Stimulated activated CD8-positive, alpha-beta memory T cell treated with anti-CD3 and anti-CD28 coated beads, Interleukin-4, amount 100 ng/mL, for 48 hours (primary cell): ENCODE data around the gene CDK16.
A peak's percentile ranks its signal among the peaks of the same experiment; 100 is the strongest.

Experiments used
- DNase-seq: peaks from one replicate; pipeline ENCODE4 v3.0.0-alpha.2; 2020

Gene CDK16

DNA sequence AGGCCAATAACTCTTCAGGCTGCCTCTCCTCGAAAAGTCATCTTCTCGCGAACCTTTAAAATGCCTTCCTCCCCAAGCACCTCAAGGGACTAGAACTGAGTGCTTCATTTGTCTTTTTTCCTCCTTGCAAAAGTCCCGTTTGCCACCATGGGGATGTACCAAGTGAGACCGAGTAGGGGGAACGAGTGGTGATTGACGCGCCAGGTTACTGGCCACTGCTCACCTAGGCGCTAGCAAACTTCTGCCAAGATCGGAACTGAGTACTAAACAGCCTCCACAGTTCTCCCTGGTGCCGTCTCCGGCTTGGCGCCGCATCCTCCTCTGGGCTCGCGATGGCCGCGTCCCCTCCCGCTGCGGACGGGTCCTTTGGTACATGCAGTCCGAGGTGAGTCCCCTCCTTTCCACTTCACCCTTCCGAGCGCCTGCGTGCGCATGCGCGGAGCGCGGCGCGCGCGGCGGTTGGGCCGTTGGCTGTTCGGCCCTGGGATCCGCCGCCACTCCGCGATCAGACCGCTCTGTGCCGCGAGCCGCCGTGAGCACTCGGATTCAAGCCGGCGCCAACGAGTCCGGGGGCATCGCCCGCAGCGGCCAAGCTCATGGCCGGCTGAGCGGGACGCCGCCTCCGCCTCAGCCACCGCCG is at the start of gene CDK16:
Gene CDK16, plus strand, starts transcription at position 402 of the 640 bp plus-strand sequence. CDS start 4,877 bp downstream, outside the sequence.
- DNase-seq: peak; percentile 71

DNA sequence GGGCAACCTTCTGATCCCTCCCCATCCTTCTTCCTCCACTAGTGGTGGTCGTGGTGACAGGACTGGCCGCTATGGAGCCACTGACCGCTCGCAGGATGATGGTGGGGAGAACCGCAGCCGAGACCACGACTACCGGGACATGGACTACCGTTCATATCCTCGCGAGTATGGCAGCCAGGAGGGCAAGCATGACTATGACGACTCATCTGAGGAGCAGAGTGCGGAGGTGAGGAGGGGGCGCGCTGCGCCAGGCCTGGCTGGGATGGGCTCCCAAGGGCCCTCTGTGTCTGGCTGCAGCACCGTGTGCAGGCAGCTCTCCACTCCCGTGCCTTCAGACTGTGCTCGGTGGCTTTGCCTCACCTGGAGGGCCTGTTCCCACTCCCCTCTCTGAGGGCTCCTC is 49.2 kb upstream of the CDK16 start:
- DNase-seq: no peak

DNA sequence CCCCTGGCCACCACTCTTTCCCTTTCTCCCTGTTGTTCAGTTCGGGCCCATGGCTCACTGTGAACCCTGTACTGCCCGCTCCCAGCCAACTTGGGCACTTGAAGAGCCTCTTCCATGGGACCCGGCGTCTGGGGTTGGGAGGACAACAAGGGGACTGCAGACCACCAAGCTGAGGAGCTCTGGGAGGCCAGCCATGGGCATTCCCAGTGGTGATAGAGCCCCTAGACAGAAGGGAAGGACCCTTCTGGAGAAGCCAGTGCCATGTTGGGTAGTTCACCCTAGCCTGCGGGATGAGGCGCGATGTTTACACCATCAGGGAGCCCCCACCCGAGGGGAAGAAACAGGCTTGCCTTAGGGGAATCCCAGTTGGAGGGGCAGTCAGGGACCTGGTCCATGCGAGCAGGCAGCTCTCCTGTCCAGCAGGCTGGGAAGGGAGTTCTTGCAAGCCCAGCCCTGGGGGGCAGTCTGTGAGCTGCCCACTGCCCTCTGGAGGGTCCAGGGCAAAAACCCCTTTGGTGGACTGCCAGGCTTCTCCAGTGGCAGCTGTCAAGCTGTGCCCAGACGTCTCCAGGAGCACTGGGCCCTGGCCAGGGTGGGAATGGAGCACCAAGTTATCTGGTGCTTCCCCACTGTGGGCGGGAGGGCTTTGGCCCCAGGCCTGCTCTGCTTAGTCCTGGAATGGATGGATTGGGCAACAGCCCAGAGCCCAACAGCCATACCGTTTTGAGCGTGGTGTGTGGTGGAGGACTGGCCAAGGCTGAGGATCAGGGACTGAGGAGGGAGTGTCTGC is 48.6 kb upstream of the CDK16 start:
- DNase-seq: no peak

DNA sequence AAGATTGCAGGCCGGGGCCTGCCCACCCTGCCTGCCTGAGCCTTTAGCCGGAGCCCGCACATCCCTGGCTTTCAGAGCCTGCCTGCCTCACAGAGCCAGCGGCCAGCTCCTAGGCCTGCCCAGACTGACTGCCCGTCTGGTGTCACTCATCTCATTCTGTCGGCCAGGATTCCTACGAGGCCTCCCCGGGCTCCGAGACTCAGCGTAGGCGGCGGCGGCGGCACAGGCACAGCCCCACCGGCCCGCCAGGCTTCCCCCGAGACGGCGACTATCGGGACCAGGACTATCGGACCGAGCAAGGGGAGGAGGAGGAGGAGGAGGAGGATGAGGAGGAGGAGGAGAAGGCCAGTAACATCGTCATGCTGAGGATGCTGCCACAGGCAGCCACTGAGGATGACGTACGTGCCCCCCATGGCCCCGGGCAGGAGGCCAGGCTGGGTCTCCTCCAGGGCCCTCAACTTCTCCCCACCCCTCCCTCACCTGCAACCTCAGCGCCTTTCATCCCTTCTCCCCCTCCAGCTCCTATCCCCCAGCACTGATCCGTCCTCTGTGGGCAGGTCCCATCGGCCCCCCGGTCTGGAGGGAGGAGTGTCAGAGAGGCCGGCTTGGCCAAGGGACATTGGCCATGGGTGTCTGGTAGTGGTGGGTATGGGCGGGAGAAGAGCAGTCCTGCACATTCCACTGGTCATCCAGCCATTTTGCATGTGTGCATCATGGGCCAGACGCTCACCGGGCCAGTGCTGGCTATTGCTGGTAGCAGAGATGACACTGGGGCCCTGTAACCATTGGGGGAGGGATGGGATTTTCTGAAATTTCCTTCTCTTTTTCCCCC is 47.4 kb upstream of the CDK16 start:
- DNase-seq: no peak

DNA sequence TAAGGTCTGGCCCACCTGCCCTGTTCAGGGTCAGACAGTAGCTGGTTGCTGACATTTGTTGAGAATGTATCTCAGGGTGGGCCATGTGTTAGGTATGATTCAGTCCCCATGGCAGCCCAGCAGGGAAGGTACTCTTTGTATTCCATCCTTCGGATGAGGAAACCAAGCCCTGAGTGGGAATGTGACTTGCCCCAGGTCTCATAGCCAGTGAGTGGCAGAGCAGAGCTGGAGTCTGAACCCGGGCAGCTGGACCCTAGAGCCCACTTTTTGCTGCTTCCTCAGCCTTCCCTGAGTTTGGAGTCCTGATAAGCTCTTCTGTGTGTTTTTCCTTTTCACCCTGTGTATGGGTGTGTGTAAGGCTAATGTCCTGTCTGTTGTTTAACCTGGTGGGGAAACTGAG is 46.5 kb upstream of the CDK16 start:
- no peak for DNase-seq

DNA sequence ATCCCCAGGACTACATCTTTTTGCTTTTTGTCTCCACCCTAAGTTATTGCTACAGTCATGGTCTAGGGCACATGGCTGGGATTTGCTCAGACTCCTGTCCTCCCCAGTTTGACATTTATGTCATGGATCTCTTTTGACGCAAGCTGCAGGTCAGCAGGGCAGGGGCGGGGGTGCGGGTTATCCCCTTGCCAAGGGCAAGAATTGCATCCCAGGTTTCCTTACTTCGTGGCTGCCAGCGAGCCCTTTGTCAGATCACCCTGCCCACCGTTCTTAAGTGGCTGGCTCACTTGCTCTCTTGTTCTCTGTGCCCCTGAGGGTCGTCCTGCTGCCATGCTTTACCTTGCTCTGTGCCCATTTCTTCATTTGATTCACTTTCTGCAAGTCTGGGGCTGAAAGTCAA is 45.9 kb upstream of the CDK16 start:
- no peak for DNase-seq

DNA sequence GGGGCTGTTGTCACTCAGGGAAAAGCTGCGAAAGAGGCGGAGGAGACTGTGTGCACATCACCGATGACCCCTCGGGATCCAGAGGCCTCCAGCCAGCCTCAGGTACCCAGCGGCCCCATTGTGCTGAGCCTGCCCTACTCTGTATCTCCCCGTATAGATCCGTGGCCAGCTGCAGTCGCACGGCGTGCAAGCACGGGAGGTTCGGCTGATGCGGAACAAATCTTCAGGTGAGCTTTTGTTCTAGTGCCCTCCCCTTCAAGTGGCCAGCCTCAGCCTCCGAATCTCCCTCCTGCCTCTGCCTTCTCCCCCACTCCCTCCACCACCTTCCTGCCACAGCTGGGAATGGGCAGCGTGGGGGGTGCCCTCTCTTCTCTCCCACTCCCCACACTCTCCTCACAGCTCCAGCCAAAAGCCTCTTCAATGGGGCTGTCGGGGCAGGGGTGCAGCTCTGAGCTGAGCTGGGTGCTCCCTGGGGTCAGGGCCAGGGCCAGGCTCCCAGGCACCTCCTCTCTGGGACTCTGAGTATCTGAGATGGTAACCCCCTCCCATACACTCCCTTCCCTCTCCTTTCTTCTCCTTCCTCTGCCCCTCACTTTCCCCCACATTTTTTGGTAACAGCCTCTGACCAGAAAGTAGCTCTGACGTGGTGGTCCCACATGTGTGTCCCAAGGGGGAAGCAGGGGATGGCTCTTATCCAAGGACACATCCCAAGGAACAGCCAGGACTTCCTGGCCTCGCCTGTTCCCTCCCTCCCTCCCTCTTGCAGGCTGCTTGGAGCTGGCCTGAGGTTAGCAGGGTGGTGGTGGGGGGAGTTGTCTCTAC is 45.3 kb upstream of the CDK16 start:
- no peak for DNase-seq

DNA sequence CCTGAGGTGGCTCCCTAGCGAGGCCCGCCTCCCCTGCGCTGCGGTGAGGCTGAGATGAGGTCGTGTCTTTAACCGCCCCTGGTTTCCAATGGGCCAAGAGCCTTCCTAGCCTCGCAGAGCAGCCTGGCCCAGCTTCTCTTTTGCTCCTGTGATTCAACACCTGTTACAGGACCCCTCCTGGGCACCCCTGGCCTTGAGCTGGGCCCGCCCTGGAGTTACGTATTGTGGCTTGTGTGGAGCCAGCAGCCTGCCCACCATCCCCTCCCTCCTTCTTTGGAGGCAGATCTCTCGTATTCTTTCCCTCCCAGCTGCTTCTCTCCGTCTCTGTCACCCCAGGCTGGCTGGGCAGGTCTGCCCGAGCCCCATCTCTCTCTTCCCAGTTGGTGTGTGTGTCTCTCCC is 44.1 kb upstream of the CDK16 start:
- no peak for DNase-seq

DNA sequence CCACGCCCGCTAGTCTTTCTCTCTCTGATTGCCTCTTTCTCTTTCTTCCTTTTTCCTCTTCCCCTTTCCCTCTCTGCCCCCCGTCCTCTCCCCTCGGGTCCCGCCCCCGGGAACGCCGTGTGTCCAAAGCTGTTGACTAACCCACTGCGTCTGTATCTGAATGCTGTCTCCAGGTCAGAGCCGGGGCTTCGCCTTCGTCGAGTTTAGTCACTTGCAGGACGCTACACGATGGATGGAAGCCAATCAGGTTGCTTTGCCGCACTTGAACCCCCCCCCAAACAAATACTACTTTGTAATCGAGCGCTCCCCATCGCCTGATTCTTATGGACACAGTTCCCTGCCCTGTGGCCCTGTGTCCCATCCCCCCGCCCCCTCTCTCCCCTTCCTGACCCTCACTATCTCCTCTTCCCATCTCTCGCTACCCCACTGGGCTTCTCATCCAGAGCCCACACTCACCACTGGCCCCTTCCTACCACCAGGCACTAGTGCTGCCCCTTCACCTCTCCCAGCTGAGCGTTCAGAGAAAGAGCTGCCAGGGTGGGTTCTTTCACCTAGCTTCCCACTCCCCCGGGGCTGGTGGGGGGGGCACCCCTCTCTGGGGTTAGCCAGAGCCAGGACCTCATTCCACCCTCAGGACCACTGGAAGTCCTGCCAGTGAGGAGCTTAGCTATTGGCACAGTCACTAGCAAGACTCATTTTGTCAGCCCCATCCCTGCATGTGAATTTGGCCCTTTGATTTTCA is 43.5 kb upstream of the CDK16 start:
- no peak for DNase-seq

DNA sequence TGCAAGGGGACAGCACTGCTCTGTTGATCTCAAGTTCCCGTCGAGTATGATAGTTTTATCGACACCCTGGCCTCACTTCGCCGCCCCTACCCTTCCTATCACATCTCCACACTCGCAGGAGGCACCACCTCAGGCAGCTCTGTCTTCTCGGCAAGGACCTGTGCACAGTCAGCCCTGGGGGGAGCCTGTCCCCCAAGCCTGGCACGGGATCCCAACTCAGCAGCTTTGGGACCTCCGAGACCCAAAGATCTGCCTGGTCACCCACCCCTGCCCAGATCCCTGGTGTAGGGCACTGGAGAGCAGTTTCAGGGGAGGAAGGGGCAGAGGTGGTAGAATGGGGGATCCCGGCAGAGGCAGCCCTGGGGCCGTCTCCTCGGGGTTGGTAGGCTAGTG is 42.9 kb upstream of the CDK16 start:
- no peak for DNase-seq

DNA sequence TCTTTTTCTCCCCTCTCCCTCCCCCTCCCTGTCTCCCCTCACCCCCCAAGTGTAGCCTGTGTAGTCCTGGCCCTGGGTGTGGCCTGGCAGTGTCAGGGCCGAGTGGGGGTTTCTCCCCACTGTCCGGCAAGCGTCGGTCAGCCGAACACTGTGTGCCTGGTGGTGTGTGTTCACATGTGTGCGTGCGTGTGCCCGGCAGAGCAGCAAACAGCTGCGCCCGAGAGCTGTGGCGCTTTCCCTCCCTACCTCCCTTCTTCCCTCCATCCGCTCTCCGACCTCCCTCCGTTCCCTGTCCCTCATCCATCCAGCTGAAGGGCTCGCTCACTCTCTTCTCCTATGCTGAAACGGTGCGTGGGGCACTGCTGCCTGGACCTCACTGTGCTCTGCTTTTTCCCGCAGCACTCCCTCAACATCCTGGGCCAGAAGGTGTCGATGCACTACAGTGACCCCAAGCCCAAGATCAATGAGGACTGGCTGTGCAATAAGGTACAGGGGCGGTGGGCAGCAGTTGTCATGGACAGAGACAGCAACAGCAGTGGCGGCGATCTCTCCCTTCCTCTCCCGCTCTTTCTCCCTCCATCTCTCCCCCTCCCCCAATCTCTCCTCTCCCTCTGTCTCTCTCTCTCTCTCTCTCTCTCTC is 42.3 kb upstream of the CDK16 start:
- DNase-seq: no peak

DNA sequence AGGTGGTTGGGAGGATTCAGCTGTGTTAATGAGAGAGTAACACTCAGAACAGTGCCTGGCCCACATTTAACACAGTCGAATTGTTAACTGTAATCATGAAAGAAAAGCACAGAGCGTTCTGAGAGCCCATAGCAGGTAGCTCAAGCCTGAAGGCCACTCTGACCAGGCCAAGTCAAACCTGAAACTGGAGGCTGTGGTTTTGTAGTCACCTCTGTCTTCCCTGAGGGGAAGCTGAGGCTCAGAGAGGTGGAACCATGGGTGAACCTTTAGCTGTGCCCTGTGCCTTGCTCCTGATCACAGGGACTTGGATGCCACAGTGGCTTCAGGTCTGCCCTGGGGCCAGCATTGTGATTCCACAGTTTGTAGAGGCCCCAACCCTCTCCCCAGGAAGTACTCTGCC is 41.4 kb upstream of the CDK16 start:
- no peak for DNase-seq

DNA sequence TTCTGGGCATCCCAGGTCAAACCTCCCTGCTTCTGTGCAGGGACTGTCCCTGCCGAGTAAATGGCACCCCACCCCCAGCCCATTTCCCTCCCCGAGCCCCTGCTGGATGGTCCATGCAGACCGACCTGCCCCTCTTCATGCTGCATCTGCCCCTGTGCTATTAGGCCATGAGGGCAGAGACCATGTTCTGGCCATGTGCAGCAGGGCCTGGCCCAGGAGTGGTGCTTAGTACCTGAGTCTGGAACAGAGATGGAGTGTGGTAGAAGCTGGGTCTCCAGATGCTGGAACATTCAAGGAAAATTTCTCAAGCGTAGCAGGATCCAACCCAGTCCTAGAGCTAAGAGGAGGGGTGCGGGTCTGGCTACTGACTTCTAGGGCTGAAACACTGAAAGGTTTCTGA is 40.1 kb upstream of the CDK16 start:
- no peak for DNase-seq

DNA sequence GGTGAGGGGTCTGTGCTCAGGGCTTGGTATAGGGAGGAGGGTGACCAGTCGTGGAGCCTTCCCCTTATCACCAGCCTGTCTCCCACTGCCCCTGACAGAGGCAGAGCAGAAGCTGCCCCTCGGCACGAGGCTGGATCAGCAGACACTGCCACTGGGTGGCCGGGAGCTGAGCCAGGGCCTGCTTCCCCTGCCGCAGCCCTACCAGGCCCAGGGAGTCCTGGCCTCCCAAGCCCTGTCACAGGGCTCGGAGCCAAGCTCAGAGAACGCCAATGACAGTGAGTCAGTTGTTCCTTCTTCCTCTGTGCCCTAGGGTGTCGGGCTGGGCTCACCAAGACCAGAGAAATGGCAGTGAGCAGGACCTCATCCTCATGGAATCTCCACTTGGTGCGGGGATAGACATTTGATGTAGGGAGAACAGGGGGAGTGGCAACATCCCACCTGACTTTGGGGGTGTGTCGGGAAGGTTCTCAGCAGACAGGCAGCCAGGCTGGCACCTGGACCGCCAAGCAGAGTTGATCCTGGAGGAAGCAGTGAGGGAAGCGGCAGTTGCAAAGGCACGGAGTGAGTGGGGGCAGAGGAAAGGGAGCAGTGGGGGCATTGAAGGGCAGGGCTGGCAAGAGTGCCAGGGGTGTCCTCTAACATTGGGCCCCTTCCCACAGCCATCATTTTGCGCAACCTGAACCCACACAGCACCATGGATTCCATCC is 39.1 kb upstream of the CDK16 start:
- DNase-seq: no peak

DNA sequence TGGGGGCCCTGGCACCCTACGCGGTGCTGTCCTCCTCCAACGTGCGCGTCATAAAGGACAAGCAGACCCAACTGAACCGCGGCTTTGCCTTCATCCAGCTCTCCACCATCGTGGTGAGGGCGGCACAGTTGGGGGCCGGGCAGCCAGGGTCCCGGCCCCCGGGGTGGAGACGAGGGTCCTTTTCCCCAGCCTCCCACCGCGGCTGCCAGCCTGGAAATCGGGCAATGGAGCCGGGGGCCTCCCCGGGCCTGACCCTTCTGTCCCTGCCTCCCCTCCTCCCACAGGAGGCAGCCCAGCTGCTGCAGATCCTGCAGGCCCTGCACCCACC is 38.6 kb upstream of the CDK16 start:
- no peak for DNase-seq

DNA sequence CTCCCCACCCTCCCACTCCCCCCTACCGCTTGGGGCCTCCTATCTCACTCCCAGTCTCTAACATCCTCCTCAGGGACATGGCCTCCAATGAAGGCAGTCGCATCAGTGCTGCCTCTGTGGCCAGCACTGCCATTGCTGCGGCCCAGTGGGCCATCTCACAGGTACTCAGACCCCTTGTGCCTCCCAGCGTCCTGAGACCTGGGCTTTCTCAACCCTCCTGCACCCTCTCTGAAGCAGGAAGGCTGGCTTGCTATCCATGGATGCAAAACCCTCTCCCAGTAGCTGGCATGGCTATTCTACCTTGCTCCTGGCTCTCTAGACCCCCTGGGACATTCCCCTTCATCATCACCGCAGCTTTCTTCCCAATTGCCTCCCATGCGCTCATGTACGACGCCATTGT is 38.1 kb upstream of the CDK16 start:
- DNase-seq: no peak

DNA sequence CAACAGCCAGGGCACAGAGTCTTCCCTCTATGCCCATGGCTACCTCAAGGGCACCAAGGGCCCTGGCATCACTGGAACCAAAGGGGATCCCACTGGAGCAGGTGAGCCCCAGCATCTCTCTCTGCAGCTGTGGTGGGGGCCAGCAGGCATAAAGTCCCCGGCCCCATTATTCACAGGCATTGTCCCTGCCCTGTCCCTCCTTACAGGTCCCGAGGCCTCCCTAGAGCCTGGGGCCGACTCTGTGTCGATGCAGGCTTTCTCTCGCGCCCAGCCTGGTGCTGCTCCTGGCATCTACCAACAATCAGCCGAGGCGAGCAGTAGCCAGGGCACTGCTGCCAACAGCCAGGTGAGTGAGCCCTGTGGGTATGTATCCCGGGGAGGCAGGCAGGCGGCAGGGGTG is 37.2 kb upstream of the CDK16 start:
- DNase-seq: no peak

DNA sequence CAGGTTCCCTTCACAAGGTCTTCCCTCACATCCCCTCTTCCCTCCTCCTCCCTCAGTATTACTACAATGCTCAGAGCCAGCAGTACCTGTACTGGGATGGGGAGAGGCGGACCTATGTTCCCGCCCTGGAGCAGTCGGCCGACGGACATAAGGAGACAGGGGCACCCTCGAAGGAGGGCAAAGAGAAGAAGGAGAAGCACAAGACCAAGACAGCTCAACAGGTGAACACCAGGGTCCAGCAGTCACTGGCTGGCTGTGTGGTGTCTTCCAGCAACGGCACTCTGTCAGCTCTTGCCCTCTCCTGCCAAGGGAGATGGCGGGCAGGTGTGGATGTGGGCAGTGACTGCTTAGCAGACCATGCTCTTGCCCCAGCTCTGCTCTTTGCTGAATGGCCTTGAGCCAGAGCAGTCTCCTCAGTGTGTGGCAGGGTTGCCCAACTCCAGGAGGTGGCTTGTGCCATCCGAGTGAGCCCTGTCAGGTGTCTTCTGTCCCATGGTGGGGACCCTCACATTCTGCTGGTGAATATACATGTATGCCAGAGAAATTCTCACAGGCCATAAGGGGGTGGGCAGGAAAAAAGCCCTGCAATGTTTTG is 36.3 kb upstream of the CDK16 start:
- no peak for DNase-seq

DNA sequence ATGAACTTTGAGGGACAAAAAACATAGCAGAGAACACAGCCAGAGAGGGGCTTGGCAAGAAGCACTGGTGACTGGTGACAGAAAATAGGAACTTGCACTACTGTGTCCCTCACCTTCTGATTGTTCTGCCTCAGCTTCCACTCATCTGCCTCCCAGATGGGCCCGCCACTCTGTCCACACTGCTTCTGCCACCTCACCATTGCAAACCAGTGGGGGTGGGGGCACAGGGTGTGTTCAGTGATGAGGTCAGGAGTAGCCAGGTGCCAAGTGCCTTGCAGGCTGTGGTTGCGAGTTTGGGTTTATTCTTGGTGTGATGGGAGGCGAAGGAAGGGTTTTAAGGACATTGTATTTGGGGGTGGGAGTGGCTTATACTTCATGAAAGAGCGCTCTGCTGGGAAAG is 34.0 kb upstream of the CDK16 start:
- no peak for DNase-seq

DNA sequence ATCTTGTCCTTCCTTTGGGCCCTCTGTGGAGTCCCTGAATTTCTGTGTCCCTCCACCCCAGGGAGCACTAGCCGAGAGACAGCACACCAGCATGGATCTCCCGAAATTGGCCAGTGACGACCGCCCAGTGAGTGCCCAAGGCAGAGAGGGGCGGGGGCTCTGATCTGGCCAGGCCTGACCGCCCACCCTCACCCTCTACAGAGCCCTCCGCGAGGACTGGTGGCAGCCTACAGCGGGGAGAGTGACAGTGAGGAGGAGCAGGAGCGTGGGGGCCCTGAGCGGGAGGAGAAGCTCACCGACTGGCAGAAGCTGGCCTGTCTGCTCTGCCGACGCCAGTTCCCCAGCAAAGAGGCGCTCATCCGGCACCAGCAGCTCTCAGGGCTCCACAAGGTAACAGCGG is 33.2 kb upstream of the CDK16 start:
- DNase-seq: no peak
